H1 (cell line): ENCODE measurements around the gene RNF130. TPM values are rescaled to one million over a fixed set of nuclear protein-coding genes. Genes with fewer than 3 reads are reported as not detected.

Source experiments
- ASH2L ChIP-seq: fragments of 200-600, 300-600 bp; sonication (generic); IDR thresholded peaks from one replicate; pipeline ENCODE4 v1.7.1; 2017; ENCODE audit warnings: low read length
- BCL11A ChIP-seq, 2 experiments: IDR thresholded peaks; one replicate each; pipeline ENCODE4 v1.6.1; 2011; ENCODE audit warnings: low read depth in 2 of 2, low read length in 2 of 2, mild to moderate bottlenecking in 2 of 2
- BRCA1 ChIP-seq: IDR thresholded peaks from 2 replicates; pipeline ENCODE4 v1.6.1; 2012; ENCODE audit warnings: low read depth, low read length, improper control_type of control experiment
- CBX8 ChIP-seq: fragments of 300-800, 300-1000 bp; sonication (generic); IDR thresholded peaks from 2 replicates; pipeline ENCODE4 v1.7.1; 2016; ENCODE audit warnings: low read depth, low read length, borderline replicate concordance
- CEBPB ChIP-seq: IDR thresholded peaks from 2 replicates; pipeline ENCODE4 v1.6.1; 2012; ENCODE audit warnings: low read depth, low read length
- CHD1 ChIP-seq: IDR thresholded peaks from 2 replicates; pipeline ENCODE4 v1.6.1; 2012; ENCODE audit warnings: low read depth, low read length, improper control_type of control experiment
- CHD2 ChIP-seq: IDR thresholded peaks from 2 replicates; pipeline ENCODE4 v1.6.1; 2012; ENCODE audit warnings: low read length, improper control_type of control experiment
- CREB1 ChIP-seq: IDR thresholded peaks from 2 replicates; pipeline ENCODE4 v1.6.1; 2012; ENCODE audit warnings: inconsistent platforms
- EGR1 ChIP-seq: IDR thresholded peaks from 2 replicates; pipeline ENCODE4 v1.6.1; 2011; ENCODE audit warnings: low read depth, low read length, borderline replicate concordance
- HDAC2 ChIP-seq, 2 experiments: fragments of 300-600 bp in 1 of 2; sonication (generic) in 1 of 2; IDR thresholded peaks; 2 replicates each; pipeline ENCODE4 v1.6.1; 2011 to 2012; ENCODE audit warnings: low read depth in 2 of 2, low read length in 2 of 2, mild to moderate bottlenecking in 2 of 2, moderate library complexity in 2 of 2, borderline replicate concordance in 1 of 2, inconsistent platforms in 1 of 2
- HDAC6 ChIP-seq: IDR thresholded peaks from one replicate; pipeline ENCODE4 v1.7.1; 2012; ENCODE audit warnings: low read depth, mild to moderate bottlenecking, inconsistent platforms, low read length, moderate library complexity
- KDM1A ChIP-seq: fragments of 200-600, 300-600 bp; sonication (generic); IDR thresholded peaks from 2 replicates; pipeline ENCODE4 v1.7.1; 2016; ENCODE audit warnings: mild to moderate bottlenecking, low read length, borderline replicate concordance
- KDM5A ChIP-seq: fragments of 200-600 bp; IDR thresholded peaks from 2 replicates; pipeline ENCODE4 v1.7.1; 2012; ENCODE audit warnings: mild to moderate bottlenecking, low read length, inconsistent platforms, mixed read lengths
- MAFK ChIP-seq: IDR thresholded peaks from 2 replicates; pipeline ENCODE4 v1.6.1; 2012; ENCODE audit warnings: low read depth, mild to moderate bottlenecking, improper control_type of control experiment, low read length
- PHF8 ChIP-seq: fragments of 200-600 bp; sonication (generic); conservative IDR thresholded peaks from 2 replicates; pipeline ENCODE4 v1.7.1; 2012; ENCODE audit warnings: low read depth, mild to moderate bottlenecking, inconsistent platforms, low read length, moderate library complexity
- POU5F1 ChIP-seq: IDR thresholded peaks from 2 replicates; pipeline ENCODE4 v1.6.1; 2011; ENCODE audit warnings: low read depth, mild to moderate bottlenecking, low read length, moderate library complexity
- RAD21 ChIP-seq, 2 experiments: IDR thresholded peaks in 1 of 2; conservative IDR thresholded peaks in 1 of 2; 2 replicates each; pipeline ENCODE4 v1.6.1; 2011; ENCODE audit warnings: low read depth in 2 of 2, low read length in 2 of 2, improper control_type of control experiment in 1 of 2, inconsistent platforms in 1 of 2, mild to moderate bottlenecking in 1 of 2, moderate library complexity in 1 of 2
- SAP30 ChIP-seq: fragments of 300-600 bp; sonication (generic); IDR thresholded peaks from 2 replicates; pipeline ENCODE4 v1.7.1; 2012; ENCODE audit warnings: low read length, moderate library complexity, mild to moderate bottlenecking, inconsistent platforms; ENCODE audit not compliant: insufficient read depth, insufficient replicate concordance
- SP2 ChIP-seq: IDR thresholded peaks from 2 replicates; pipeline ENCODE4 v1.6.1; 2012; ENCODE audit warnings: mild to moderate bottlenecking, low read length, inconsistent platforms
- SRF ChIP-seq: IDR thresholded peaks from 2 replicates; pipeline ENCODE4 v1.6.1; 2011; ENCODE audit warnings: mild to moderate bottlenecking, low read depth, low read length, moderate library complexity
- SUZ12 ChIP-seq: fragments of 200-600 bp; sonication (generic); IDR thresholded peaks from 2 replicates; pipeline ENCODE4 v1.6.1; 2012; ENCODE audit warnings: mild to moderate bottlenecking, inconsistent platforms, low read length, moderate library complexity, mixed read lengths
- TAF7 ChIP-seq: optimal IDR thresholded peaks from 2 replicates; pipeline ENCODE3; 2011; ENCODE audit warnings: low read depth, mild to moderate bottlenecking, inconsistent platforms, low read length, moderate library complexity, borderline replicate concordance
- polyA plus RNA-seq, 7 experiments: library from polyadenylated mRNA; depleted of rRNA in 3 of 7; stranded (reverse) in 5 of 7; unstranded in 2 of 7; fragments of >200 nt in 5 of 7; fragments of 200-250 nt in 2 of 7; gene quantifications; 1 replicate in 5 of 7; 2 replicates in 1 of 7; 4 replicates in 1 of 7; pipeline versions ENCODE4 v1.2.1 to v1.2.3, GENCODE V29; 2011 to 2013; ENCODE audit warnings: missing spikeins in 2 of 7, mixed read lengths in 2 of 7
- total RNA-seq: library from RNA; stranded (reverse); fragmentation: NEBNext Ultra II Directional; extraction: Animal tissue kit (Norgen Biotek cat#: 25700); gene quantifications from 2 replicates; pipeline ENCODE4 v1.2.1, GENCODE V29; 2021
- TF ChIP-seq, protein P1 (sequence below), 3 experiments: IDR thresholded peaks; 1 replicate in 2 of 3; 2 replicates in 1 of 3; pipeline versions ENCODE4 v1.5.1 to v1.6.1; 2011; ENCODE audit warnings: low read length in 3 of 3, mild to moderate bottlenecking in 3 of 3, inconsistent platforms in 2 of 3, low read depth in 1 of 3, moderate library complexity in 1 of 3; ENCODE audit not compliant: insufficient read depth in 1 of 3; ENCODE audit errors: control extremely low read depth in 1 of 3
- TF ChIP-seq, protein P2 (sequence below): IDR thresholded peaks from 2 replicates; pipeline ENCODE4 v1.6.1; 2012; ENCODE audit warnings: inconsistent platforms

RNF130 gene
- total and polyA plus RNA-seq, 2 of the 8 experiments (the other 6 are each of a cell fraction or from before 2014, with no cell fraction given), result 65.1 to 70.0 TPM

DNA sequence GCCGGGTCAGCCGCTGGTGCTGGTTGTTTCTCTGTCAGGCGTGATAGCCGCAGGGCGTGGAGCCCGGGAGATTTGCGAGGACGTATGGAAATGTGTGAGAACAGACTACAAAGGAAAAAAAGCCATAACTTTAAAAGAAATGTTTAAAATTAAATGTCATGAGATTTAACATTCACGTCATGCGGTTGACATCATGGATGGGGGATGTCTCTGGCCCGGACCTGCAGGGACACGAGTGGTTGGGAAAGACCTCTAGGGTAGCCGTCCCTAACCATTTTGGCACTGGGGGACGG, 643 bp upstream of the RNF130 start (continued):
- TF ChIP-seq, protein P1, sequence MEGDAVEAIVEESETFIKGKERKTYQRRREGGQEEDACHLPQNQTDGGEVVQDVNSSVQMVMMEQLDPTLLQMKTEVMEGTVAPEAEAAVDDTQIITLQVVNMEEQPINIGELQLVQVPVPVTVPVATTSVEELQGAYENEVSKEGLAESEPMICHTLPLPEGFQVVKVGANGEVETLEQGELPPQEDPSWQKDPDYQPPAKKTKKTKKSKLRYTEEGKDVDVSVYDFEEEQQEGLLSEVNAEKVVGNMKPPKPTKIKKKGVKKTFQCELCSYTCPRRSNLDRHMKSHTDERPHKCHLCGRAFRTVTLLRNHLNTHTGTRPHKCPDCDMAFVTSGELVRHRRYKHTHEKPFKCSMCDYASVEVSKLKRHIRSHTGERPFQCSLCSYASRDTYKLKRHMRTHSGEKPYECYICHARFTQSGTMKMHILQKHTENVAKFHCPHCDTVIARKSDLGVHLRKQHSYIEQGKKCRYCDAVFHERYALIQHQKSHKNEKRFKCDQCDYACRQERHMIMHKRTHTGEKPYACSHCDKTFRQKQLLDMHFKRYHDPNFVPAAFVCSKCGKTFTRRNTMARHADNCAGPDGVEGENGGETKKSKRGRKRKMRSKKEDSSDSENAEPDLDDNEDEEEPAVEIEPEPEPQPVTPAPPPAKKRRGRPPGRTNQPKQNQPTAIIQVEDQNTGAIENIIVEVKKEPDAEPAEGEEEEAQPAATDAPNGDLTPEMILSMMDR (IDR thresholded peaks at IDR 0.05; ENCODE audit: control extremely low read depth in 1 of 3, insufficient read depth in 1 of 3, low read depth in 1 of 3, low read length in 3 of 3), result no peak
- TF ChIP-seq, protein P2, sequence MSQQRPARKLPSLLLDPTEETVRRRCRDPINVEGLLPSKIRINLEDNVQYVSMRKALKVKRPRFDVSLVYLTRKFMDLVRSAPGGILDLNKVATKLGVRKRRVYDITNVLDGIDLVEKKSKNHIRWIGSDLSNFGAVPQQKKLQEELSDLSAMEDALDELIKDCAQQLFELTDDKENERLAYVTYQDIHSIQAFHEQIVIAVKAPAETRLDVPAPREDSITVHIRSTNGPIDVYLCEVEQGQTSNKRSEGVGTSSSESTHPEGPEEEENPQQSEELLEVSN, result peak; percentile 46; the same call in 1 of the 2 replicates
- TF ChIP-seq MAFK (no peak), HDAC6 (no peak), EGR1 (no peak), BCL11A (IDR thresholded peaks at IDR 0.05; ENCODE audit: low read depth in 2 of 2, low read length in 2 of 2) (no peak), BRCA1 (no peak), SAP30 (no peak), CREB1 (no peak), ASH2L (peak; percentile 5), SRF (no peak), CEBPB (no peak), PHF8 (no peak), CHD2 (peak; percentile 1; the same call in 1 of the 2 replicates), KDM5A (no peak), CBX8 (no peak), SP2 (no peak), SUZ12 (no peak), HDAC2 (IDR thresholded peaks at IDR 0.05; ENCODE audit: borderline replicate concordance in 1 of 2, low read depth in 2 of 2, low read length in 2 of 2) (peak in 1 of 2 experiments; percentile 3; a peak in 1 of 4 replicates), TAF7 (no peak), POU5F1 (no peak), KDM1A (peak; percentile 27; the same call in 1 of the 2 replicates), CHD1 (no peak), RAD21 (IDR thresholded peaks at IDR 0.05 in 1 of 2, conservative IDR thresholded peaks at IDR 0.05 in 1 of 2; ENCODE audit: low read depth in 2 of 2, low read length in 2 of 2) (no peak)
